Naive thymus-derived CD4-positive, alpha-beta T cell (primary cell): ENCODE data around the gene LTF. TPM values are rescaled to one million over a fixed set of nuclear protein-coding genes. Genes with fewer than 3 reads are reported as not detected.
A peak's percentile ranks its signal among the peaks of the same experiment; 100 is the strongest.
"Not testable (repeated sequence)": the region's sequence is repeated elsewhere in the genome, so short reads cannot be mapped to it uniquely, and the experiment has no call there.

Experiments
- ATAC-seq: fragments of 150-1000 bp; cut with Tn5 transposase; 2 replicates; pipeline ENCODE4 v1.10.0; 2021; ENCODE audit warnings: mild to moderate bottlenecking, moderate library complexity
- CTCF ChIA-PET: fragments of 350-600 bp; sonication (Branson Sonifier 250); formaldehyde crosslinking; loops from one replicate; lab custom pipeline; 2021; ENCODE audit warnings: antibody characterized with exemption; lab: Charles Lee
- POLR2A ChIA-PET: fragments of 350-600 bp; sonication (Branson Sonifier 250); formaldehyde crosslinking; loops from one replicate; lab custom pipeline; 2021; ENCODE audit warnings: antibody characterized with exemption, inconsistent platforms; lab: Charles Lee
- DNase-seq, 9 donors: peaks; one replicate each; pipeline versions ENCODE4 v3.0.0 to v3.0.0-alpha.2; 2020 to 2022; ENCODE audit warnings: mixed read lengths in 1 of 9
- H3K27ac ChIP-seq: one replicate; pipeline ENCODE4 v1.7.0; 2013; ENCODE audit warnings: mild to moderate bottlenecking, low read depth, low read length, moderate library complexity
- H3K27me3 ChIP-seq, 2 donors: one replicate each; pipeline ENCODE4 v1.7.0; 2013; ENCODE audit warnings: low read length in 2 of 2, mild to moderate bottlenecking in 2 of 2, moderate library complexity in 2 of 2; ENCODE audit not compliant: control insufficient read depth in 2 of 2, insufficient read depth in 2 of 2
- H3K36me3 ChIP-seq, 3 experiments: 1 replicate in 2 of 3; 2 replicates in 1 of 3; pipeline ENCODE4 v1.7.0; 2013; ENCODE audit warnings: low read length in 3 of 3, mild to moderate bottlenecking in 3 of 3, moderate library complexity in 1 of 3; ENCODE audit not compliant: insufficient read depth in 3 of 3, control insufficient read depth in 2 of 3
- H3K4me1 ChIP-seq, 2 donors: one replicate each; pipeline ENCODE4 v1.7.0; 2013; ENCODE audit warnings: low read length in 2 of 2, mild to moderate bottlenecking in 2 of 2, moderate library complexity in 1 of 2; ENCODE audit not compliant: control insufficient read depth in 2 of 2, insufficient read depth in 2 of 2
- H3K4me3 ChIP-seq: 2 replicates; pipeline ENCODE4 v1.7.0; 2013; ENCODE audit warnings: mild to moderate bottlenecking, low read length
- H3K9me3 ChIP-seq, 3 experiments: 1 replicate in 2 of 3; 2 replicates in 1 of 3; pipeline ENCODE4 v1.7.0; 2013; ENCODE audit warnings: low read length in 3 of 3; ENCODE audit not compliant: control insufficient read depth in 2 of 3
- H3K27ac Mint-ChIP-seq, 9 donors: one replicate each; pipeline ENCODE4 v1.8.0; 2020 to 2022; ENCODE audit warnings: mixed read lengths in 9 of 9, mild to moderate bottlenecking in 8 of 9, moderate library complexity in 5 of 9, inconsistent platforms in 2 of 9
- H3K27me3 Mint-ChIP-seq, 5 donors: one replicate each; pipeline ENCODE4 v1.8.0; 2021 to 2022; ENCODE audit warnings: mixed read lengths in 5 of 5, mild to moderate bottlenecking in 1 of 5
- H3K36me3 Mint-ChIP-seq, 5 donors: one replicate each; pipeline ENCODE4 v1.8.0; 2020 to 2022; ENCODE audit warnings: mixed read lengths in 5 of 5, mild to moderate bottlenecking in 3 of 5, inconsistent platforms in 1 of 5
- H3K4me1 Mint-ChIP-seq, 7 donors: one replicate each; pipeline ENCODE4 v1.8.0; 2020 to 2022; ENCODE audit warnings: mixed read lengths in 7 of 7, mild to moderate bottlenecking in 3 of 7, inconsistent platforms in 1 of 7
- H3K4me3 Mint-ChIP-seq, 10 donors: one replicate each; pipeline ENCODE4 v1.8.0; 2020 to 2022; ENCODE audit warnings: mild to moderate bottlenecking in 10 of 10, mixed read lengths in 10 of 10, moderate library complexity in 6 of 10, inconsistent platforms in 2 of 10
- H3K9me3 Mint-ChIP-seq, 11 donors: one replicate each; pipeline ENCODE4 v1.8.0; 2020 to 2022; ENCODE audit warnings: mixed read lengths in 11 of 11, mild to moderate bottlenecking in 4 of 11, inconsistent platforms in 1 of 11, moderate library complexity in 1 of 11
- intact Hi-C, 2 donors: fragments of 100-400 bp; cut with micrococcal nuclease; formaldehyde crosslinking; loops; one replicate each; pipeline ENCODE4 v1.15.1; 2023
- polyA plus RNA-seq, 2 donors: library from polyadenylated mRNA; unstranded; fragments of 300-500 nt; fragmentation: Illumina TruSeq; gene quantifications; one replicate each; pipeline ENCODE4 v1.2.3, GENCODE V29; 2021
- total RNA-seq, 6 experiments: library from RNA in 5 of 6; stranded (reverse) in 5 of 6; gene quantifications; 1 replicate in 5 of 6; 2 replicates in 1 of 6; pipeline ENCODE4 v1.2.3 and lab custom pipeline; 2021 to 2026

Gene LTF
- total and polyA plus RNA-seq, 7 experiments from 2014 or later, result 0.78 TPM; not detected in 6

DNA sequence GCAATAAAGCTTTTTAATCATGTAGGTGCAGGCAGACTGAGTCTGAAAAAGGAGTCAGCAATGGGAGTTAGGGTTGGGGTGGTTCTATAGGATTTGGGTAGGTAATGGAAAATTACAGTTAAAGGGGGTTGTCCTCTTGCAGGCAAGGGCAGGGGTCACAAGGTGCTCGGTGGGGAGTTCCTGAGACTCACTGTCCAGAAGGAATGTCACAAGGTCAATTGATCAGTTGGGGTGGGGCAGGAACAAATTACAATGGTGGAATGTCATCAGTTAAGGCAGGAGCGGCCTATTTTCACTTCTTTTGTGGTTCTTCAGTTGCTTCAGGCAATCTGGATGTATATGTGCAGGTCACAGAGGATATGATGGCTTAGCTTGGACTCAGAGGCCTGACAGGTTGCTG is 71.7 kb downstream of the LTF start:
- ATAC-seq, result no peak
- Histone ChIP-seq H3K4me3 (no peak overlapping the region), H3K9me3 (no peaks in the 10 kb centered on the region), H3K27me3 (no peaks in the 10 kb centered on the region), H3K36me3 (no peaks in the 10 kb centered on the region), H3K27ac (no peak overlapping the region), H3K4me1 (no peaks in the 10 kb centered on the region)
- CTCF ChIA-PET, result no interaction called here
- H3K4me3 Mint-ChIP-seq, result no peak overlapping the region
- peaks cover 0 to 16% (median 0%) of the 10 kb centered on the region in 5 donors for H3K27me3 Mint-ChIP-seq
- no peak for DNase-seq
- no peak overlapping the region for H3K27ac Mint-ChIP-seq
- POLR2A ChIA-PET, result no interaction called here
- intact Hi-C loops, result no loop called here
- no peaks in the 10 kb centered on the region for H3K9me3 Mint-ChIP-seq
- H3K4me1 Mint-ChIP-seq, result peaks cover 0 to 11% (median 0%) of the 10 kb centered on the region in 7 donors
- peaks cover 0 to 2% (median 0%) of the 10 kb centered on the region in 5 donors for H3K36me3 Mint-ChIP-seq

DNA sequence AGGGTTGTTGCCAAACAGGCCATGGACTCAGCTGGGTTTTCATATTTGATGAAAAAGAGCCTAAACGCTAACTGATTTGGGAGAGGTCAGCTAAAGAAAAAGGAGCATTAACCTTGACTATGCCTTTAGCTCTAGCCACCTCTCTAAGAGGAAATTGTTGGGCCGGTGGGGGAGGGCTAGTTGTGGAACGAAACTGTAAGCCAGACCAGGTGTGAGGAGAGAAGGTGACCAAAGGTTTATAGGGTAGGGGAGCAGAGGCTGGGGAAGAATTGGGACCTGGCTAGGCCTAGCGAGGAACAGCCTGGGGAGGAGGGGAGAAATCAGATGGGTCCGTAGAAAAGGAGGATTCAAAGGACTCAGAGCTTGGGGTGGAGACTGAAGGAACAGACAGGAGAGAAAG is 73.2 kb downstream of the LTF start:
- H3K4me1 Mint-ChIP-seq, DNase-seq, H3K36me3 ChIP-seq, ATAC-seq, H3K9me3 Mint-ChIP-seq, intact Hi-C loops, H3K4me3 Mint-ChIP-seq, POLR2A ChIA-PET, H3K27ac Mint-ChIP-seq, H3K4me3 ChIP-seq, H3K9me3 ChIP-seq, H3K27ac ChIP-seq, H3K36me3 Mint-ChIP-seq, H3K4me1 ChIP-seq, H3K27me3 ChIP-seq: not testable (repeated sequence)
- H3K27me3 Mint-ChIP-seq, result peaks cover 0 to 16% (median 0%) of the 10 kb centered on the region in 5 donors
- CTCF ChIA-PET, result interaction anchor here (0.7 kb wide), 1 partner anchor 170 kb away, joined by 3 read pairs; no protein-coding TSS in a partner anchor

DNA sequence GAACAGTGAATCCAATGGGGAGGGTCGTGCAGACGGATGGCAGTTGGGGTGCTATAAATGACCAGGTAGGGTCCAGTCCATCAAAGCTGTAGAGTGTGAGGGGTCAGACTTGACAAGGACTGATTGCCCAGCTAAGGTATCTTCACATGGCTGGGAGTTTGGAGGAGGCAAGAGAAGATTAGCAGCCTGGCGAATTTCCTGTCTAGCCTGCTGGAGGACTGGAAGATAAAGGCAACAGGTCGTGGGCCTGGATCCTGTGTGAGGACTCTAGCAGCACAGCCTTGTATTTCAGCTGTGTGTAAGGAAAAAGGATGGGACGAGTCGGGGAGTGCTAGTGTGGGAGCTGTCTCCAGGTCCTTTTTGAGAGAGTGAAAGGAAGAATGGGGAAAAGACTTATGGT is 75.4 kb downstream of the LTF start:
- Mint-ChIP-seq H3K36me3 (peaks cover 0 to 8% (median 0%) of the 10 kb centered on the region in 5 donors), H3K4me1 (peaks cover 0 to 14% (median 5%) of the 10 kb centered on the region in 7 donors), H3K4me3 (no peak overlapping the region), H3K27me3 (peaks cover 0 to 15% (median 4%) of the 10 kb centered on the region in 5 donors), H3K9me3 (peaks cover 0 to 4% (median 0%) of the 10 kb centered on the region in 11 donors), H3K27ac (no peak overlapping the region)
- DNase-seq (no peak), ATAC-seq (no peak)
- intact Hi-C loops, result loop anchor here in 1 of 2 donors (10.0 kb wide), 1 partner anchor 55 kb away; no protein-coding TSS in a partner anchor
- no peaks in the 10 kb centered on the region for H3K4me1 ChIP-seq
- ChIA-PET CTCF (no interaction called here), POLR2A (no interaction called here)
- H3K36me3 ChIP-seq, result peaks cover 0 to 2% (median 0%) of the 10 kb centered on the region in 3 experiments
- no peak overlapping the region for H3K27ac ChIP-seq
- no peak overlapping the region for H3K4me3 ChIP-seq
- no peaks in the 10 kb centered on the region for H3K9me3 ChIP-seq
- no peaks in the 10 kb centered on the region for H3K27me3 ChIP-seq

DNA sequence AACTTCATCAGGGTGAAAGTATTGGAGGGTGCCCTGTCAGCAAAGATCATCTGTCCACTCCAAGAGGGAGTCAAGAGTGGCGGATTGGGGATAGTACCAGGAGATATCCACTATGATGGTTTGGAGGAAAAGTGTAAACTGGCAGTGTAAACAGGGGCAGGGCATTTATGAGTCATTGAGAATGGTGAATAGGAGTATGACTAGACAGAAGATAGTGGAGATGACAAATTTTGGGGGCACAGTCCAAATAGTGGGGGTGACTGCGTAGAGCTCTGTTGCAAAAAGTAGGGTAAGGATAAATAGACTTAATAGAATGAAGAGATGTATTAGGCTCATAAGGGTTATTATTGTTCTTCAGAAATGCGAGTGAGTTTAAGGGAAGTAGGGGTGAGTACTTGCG is 75.9 kb downstream of the LTF start:
- H3K9me3 Mint-ChIP-seq, H3K4me3 ChIP-seq, H3K36me3 Mint-ChIP-seq, H3K9me3 ChIP-seq, POLR2A ChIA-PET, H3K27ac Mint-ChIP-seq, H3K36me3 ChIP-seq, ATAC-seq, H3K4me1 ChIP-seq, DNase-seq, H3K27me3 ChIP-seq, CTCF ChIA-PET, H3K27ac ChIP-seq, H3K4me3 Mint-ChIP-seq: not testable (repeated sequence)
- Mint-ChIP-seq H3K4me1 (peaks cover 3 to 18% (median 8%) of the 10 kb centered on the region in 7 donors), H3K27me3 (peaks cover 0 to 14% (median 4%) of the 10 kb centered on the region in 5 donors)
- intact Hi-C loops, result loop anchor here in 1 of 2 donors (10.0 kb wide), 1 partner anchor 56 kb away; no protein-coding TSS in a partner anchor

DNA sequence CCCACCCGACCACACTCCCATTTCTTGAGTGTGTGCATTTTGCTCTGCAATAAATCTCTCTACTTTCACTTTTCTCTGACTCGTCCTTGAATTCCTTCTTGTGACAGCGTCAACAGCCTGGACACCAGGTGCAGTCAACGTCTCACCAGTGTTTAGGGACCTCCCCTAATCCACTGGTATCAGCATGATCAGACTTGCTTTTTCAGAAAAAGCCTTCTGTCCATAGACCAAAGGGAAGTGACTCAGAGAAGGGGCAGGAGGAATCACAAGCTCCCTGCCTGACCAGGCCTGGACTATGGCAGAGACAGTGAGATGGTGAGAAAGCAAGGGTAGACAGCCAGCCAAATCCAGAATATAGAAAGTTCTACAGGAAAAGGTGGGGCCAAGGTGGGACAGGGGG is 78.5 kb downstream of the LTF start:
- Mint-ChIP-seq H3K36me3 (peaks cover 0 to 8% (median 0%) of the 10 kb centered on the region in 5 donors), H3K9me3 (peaks cover 0 to 4% (median 0%) of the 10 kb centered on the region in 11 donors)

More for the DNA sequence above, 78.5 kb downstream of the LTF start:
- DNase-seq (no peak), ATAC-seq (no peak)
- intact Hi-C loops, result loop anchor here in 1 of 2 donors (10.0 kb wide), 1 partner anchor 59 kb away; no protein-coding TSS in a partner anchor
- H3K9me3 ChIP-seq, result no peaks in the 10 kb centered on the region
- Mint-ChIP-seq H3K4me3 (peak overlapping the region in 1 of 10 donors; percentile 53), H3K27me3 (peaks cover 0 to 12% (median 4%) of the 10 kb centered on the region in 5 donors), H3K27ac (peak overlapping the region in 1 of 9 donors; percentile 61), H3K4me1 (peaks cover 13 to 28% (median 16%) of the 10 kb centered on the region in 7 donors)
- no peak overlapping the region for H3K4me3 ChIP-seq
- H3K4me1 ChIP-seq, result peaks cover 0 to 7% of the 10 kb centered on the region in 2 donors
- H3K27ac ChIP-seq, result no peak overlapping the region
- H3K27me3 ChIP-seq, result no peaks in the 10 kb centered on the region
- H3K36me3 ChIP-seq, result peaks cover 0 to 2% (median 0%) of the 10 kb centered on the region in 3 experiments
- CTCF ChIA-PET, result interaction anchor here (0.7 to 1.8 kb wide), 3 partner anchors 8 to 305 kb away, joined by 3 to 4 read pairs (median 3); no protein-coding TSS in a partner anchor
- POLR2A ChIA-PET, result interaction anchor here (1.2 kb wide), 1 partner anchor 17 kb away, joined by 3 read pairs; no protein-coding TSS in a partner anchor

Other genes with a start within 250 kb of the LTF start
- 1 to 10 TPM in 2 of 5 experiments, under 1 TPM in 1, not detected in 2; 0.17 to 7.4 (median 2.4) TPM for gene CCR3, start 222.4 kb downstream of the LTF start, total RNA-seq
- gene CCR3, start 222.4 kb downstream of the LTF start, polyA plus RNA-seq, result not detected
- 10 to 100 TPM in 2 of 5 experiments, 1 to 10 TPM in 1, under 1 TPM in 2; 0.41 to 34.9 (median 2.0) TPM for gene CCR2, start 110.8 kb downstream of the LTF start, total RNA-seq
- gene CCR2, start 110.8 kb downstream of the LTF start, polyA plus RNA-seq, result under 1 TPM in 1 of 2 donors, not detected in 1; 0.13 TPM
- gene CCR5, start 94.0 kb downstream of the LTF start, total RNA-seq, result 10 to 100 TPM in 1 of 5 experiments, 1 to 10 TPM in 1, under 1 TPM in 3; 0.66 to 22.5 (median 0.95) TPM
- not detected for gene CCR5, start 94.0 kb downstream of the LTF start, polyA plus RNA-seq
- 10 to 100 TPM in 1 of 5 experiments, 1 to 10 TPM in 2, under 1 TPM in 2; 0.35 to 20.5 (median 5.0) TPM for gene CCRL2, start 57.6 kb downstream of the LTF start, total RNA-seq
- gene CCRL2, start 57.6 kb downstream of the LTF start, polyA plus RNA-seq, result 1 to 10 TPM in 1 of 2 donors, under 1 TPM in 1; 0.34 to 1.3 TPM
- gene RTP3, start 33.1 kb upstream of the LTF start, total RNA-seq, result not detected
- not detected for gene RTP3, start 33.1 kb upstream of the LTF start, polyA plus RNA-seq
- gene LRRC2, start 101.4 kb upstream of the LTF start, total RNA-seq, result under 1 TPM in 4 of 5 experiments, not detected in 1; 0.10 to 0.35 (median 0.22) TPM
- gene LRRC2, start 101.4 kb upstream of the LTF start, polyA plus RNA-seq, result under 1 TPM in 1 of 2 donors, not detected in 1; 0.48 TPM
- gene FAM240A, start 147.6 kb upstream of the LTF start, total RNA-seq, result not detected
- not detected for gene FAM240A, start 147.6 kb upstream of the LTF start, polyA plus RNA-seq
- 10 to 100 TPM in 4 of 5 experiments, 1 to 10 TPM in 1; 4.2 to 41.5 (median 31.1) TPM for gene ALS2CL, start 228.8 kb upstream of the LTF start, total RNA-seq
- 10 to 100 TPM in 1 of 2 donors, 1 to 10 TPM in 1; 6.2 to 12.6 TPM for gene ALS2CL, start 228.8 kb upstream of the LTF start, polyA plus RNA-seq
- gene TMIE, start 236.5 kb upstream of the LTF start, total RNA-seq, result 1 to 10 TPM in 4 of 5 experiments, under 1 TPM in 1; 0.31 to 5.4 (median 3.9) TPM
- gene TMIE, start 236.5 kb upstream of the LTF start, polyA plus RNA-seq, result 1 to 10 TPM; 5.1 to 5.6 TPM